HEK293 (cell line): ENCODE data around the gene CMIP.

Experiments
- CTCF ChIA-PET: fragments of 350-600 bp; formaldehyde crosslinking; extraction: SDS; loops from one replicate; lab custom pipeline; 2021; ENCODE audit warnings: antibody characterized with exemption; lab: Yijun Ruan, JAX
- POLR2A ChIA-PET: fragments of 300-600 bp; formaldehyde crosslinking; extraction: SDS; loops from one replicate; lab custom pipeline; 2020; ENCODE audit warnings: antibody characterized with exemption, inconsistent platforms; lab: Yijun Ruan, JAX
- H3K27ac ChIP-seq: fragments of 200-500 bp; sonication (Bioruptor generic); 2 replicates; pipeline ENCODE4 v1.5.1; 2014; ENCODE audit warnings: low read depth, low read length, control low read depth, inconsistent platforms; ENCODE audit errors: extremely low read depth
- H3K36me3 ChIP-seq, 2 experiments: fragments of 200-500 bp in 1 of 2; sonication (Bioruptor generic) in 1 of 2; 1 replicate in 1 of 2; 2 replicates in 1 of 2; pipeline ENCODE4 v1.5.1; 2014 to 2017; ENCODE audit warnings: inconsistent platforms in 2 of 2, low read length in 2 of 2; ENCODE audit not compliant: control insufficient read depth in 2 of 2, insufficient read depth in 1 of 2
- H3K4me1 ChIP-seq: fragments of 200-500 bp; sonication (Bioruptor generic); 2 replicates; pipeline ENCODE4 v1.5.1; 2014; ENCODE audit warnings: mild to moderate bottlenecking, low read length, inconsistent platforms; ENCODE audit not compliant: control insufficient read depth, insufficient read depth
- H3K4me3 ChIP-seq: 2 replicates; pipeline ENCODE4 v1.5.1; 2011; ENCODE audit warnings: low read depth, mild to moderate bottlenecking, control low read depth, low read length, moderate library complexity
- H3K9me3 ChIP-seq: fragments of 200-500 bp; sonication (Bioruptor generic); 2 replicates; pipeline ENCODE4 v1.5.1; 2014; ENCODE audit warnings: low read depth, low read length, inconsistent platforms; ENCODE audit not compliant: control insufficient read depth, insufficient read depth
- BCL11B ChIP-seq: fragments of 450-650 bp; formaldehyde crosslinking; IDR thresholded peaks from 2 replicates; pipeline ENCODE4 v1.5.1; 2016; ENCODE audit warnings: low read depth, missing biosample characterization, missing genetic modification characterization
- IKZF3 ChIP-seq: fragments of 450-650 bp; IDR thresholded peaks from 2 replicates; pipeline ENCODE4 v1.5.0; 2018; ENCODE audit warnings: missing biosample characterization, mild to moderate bottlenecking, missing genetic modification characterization, moderate library complexity
- MEIS1 ChIP-seq: sonication (generic); formaldehyde crosslinking; IDR thresholded peaks from 2 replicates; pipeline ENCODE4 v1.8.1; 2022; ENCODE audit warnings: missing genetic modification reagents, mild to moderate bottlenecking, borderline replicate concordance
- OVOL3 ChIP-seq: fragments of 450-650 bp; formaldehyde crosslinking; IDR thresholded peaks from 2 replicates; pipeline ENCODE4 v1.5.1; 2016; ENCODE audit warnings: missing biosample characterization, missing genetic modification characterization
- SALL2 ChIP-seq: fragments of 450-650 bp; formaldehyde crosslinking; IDR thresholded peaks from 2 replicates; pipeline ENCODE4 v1.5.0; 2017; ENCODE audit warnings: missing biosample characterization, mild to moderate bottlenecking, missing genetic modification characterization, borderline replicate concordance
- ZBTB1 ChIP-seq: fragments of 450-650 bp; formaldehyde crosslinking; IDR thresholded peaks from 2 replicates; pipeline ENCODE4 v1.5.1; 2016; ENCODE audit warnings: missing biosample characterization, missing genetic modification characterization
- ZNF112 ChIP-seq: fragments of 450-650 bp; formaldehyde crosslinking; IDR thresholded peaks from 2 replicates; pipeline ENCODE4 v1.5.0; 2017; ENCODE audit warnings: missing biosample characterization, missing genetic modification characterization
- ZNF121 ChIP-seq: fragments of 450-650 bp; formaldehyde crosslinking; IDR thresholded peaks from 2 replicates; pipeline ENCODE4 v1.5.1; 2016; ENCODE audit warnings: missing biosample characterization, missing genetic modification characterization
- ZNF132 ChIP-seq: fragments of 450-650 bp; formaldehyde crosslinking; IDR thresholded peaks from 2 replicates; pipeline ENCODE4 v1.5.1; 2017; ENCODE audit warnings: missing biosample characterization, missing genetic modification characterization, borderline replicate concordance
- ZNF175 ChIP-seq: fragments of 450-650 bp; formaldehyde crosslinking; IDR thresholded peaks from 2 replicates; pipeline ENCODE4 v1.5.1; 2016; ENCODE audit warnings: missing biosample characterization, missing genetic modification characterization
- ZNF433 ChIP-seq: fragments of 450-650 bp; formaldehyde crosslinking; IDR thresholded peaks from 2 replicates; pipeline ENCODE4 v1.5.1; 2016; ENCODE audit warnings: missing biosample characterization, missing genetic modification characterization, low read depth
- ZNF530 ChIP-seq: fragments of 450-650 bp; formaldehyde crosslinking; IDR thresholded peaks from 2 replicates; pipeline ENCODE4 v1.5.1; 2016; ENCODE audit warnings: low read depth, missing biosample characterization, missing genetic modification characterization
- ZNF560 ChIP-seq: fragments of 450-650 bp; formaldehyde crosslinking; IDR thresholded peaks from 2 replicates; pipeline ENCODE4 v1.5.1; 2017; ENCODE audit warnings: missing biosample characterization, missing genetic modification characterization, borderline replicate concordance
- ZNF585B ChIP-seq: fragments of 450-650 bp; formaldehyde crosslinking; IDR thresholded peaks from 2 replicates; pipeline ENCODE4 v1.5.1; 2016; ENCODE audit warnings: missing biosample characterization, missing genetic modification characterization
- ZNF600 ChIP-seq: fragments of 450-650 bp; formaldehyde crosslinking; IDR thresholded peaks from 2 replicates; pipeline ENCODE4 v1.5.1; 2016; ENCODE audit warnings: missing biosample characterization, missing genetic modification characterization
- ZNF624 ChIP-seq: fragments of 450-650 bp; formaldehyde crosslinking; IDR thresholded peaks from 2 replicates; pipeline ENCODE4 v1.5.1; 2017; ENCODE audit warnings: missing biosample characterization, missing genetic modification characterization
- ZNF654 ChIP-seq: fragments of 450-650 bp; formaldehyde crosslinking; IDR thresholded peaks from 2 replicates; pipeline ENCODE4 v1.5.1; 2016; ENCODE audit warnings: low read depth, missing biosample characterization, missing genetic modification characterization
- ZNF785 ChIP-seq: fragments of 450-650 bp; formaldehyde crosslinking; IDR thresholded peaks from 2 replicates; pipeline ENCODE4 v1.5.1; 2016; ENCODE audit warnings: missing biosample characterization, missing genetic modification characterization
- ZNF830 ChIP-seq: fragments of 450-650 bp; IDR thresholded peaks from 2 replicates; pipeline ENCODE4 v1.5.0; 2018; ENCODE audit warnings: missing biosample characterization, missing genetic modification characterization, low read depth, mild to moderate bottlenecking, moderate library complexity
- ZSCAN16 ChIP-seq: fragments of 450-650 bp; formaldehyde crosslinking; IDR thresholded peaks from 2 replicates; pipeline ENCODE4 v1.5.1; 2016; ENCODE audit warnings: missing biosample characterization, missing genetic modification characterization
- TF ChIP-seq, protein P1 (sequence below): fragments of 450-650 bp; formaldehyde crosslinking; IDR thresholded peaks from 2 replicates; pipeline ENCODE4 v1.5.1; 2017; ENCODE audit warnings: missing biosample characterization, missing genetic modification characterization
- TF ChIP-seq, protein P2 (sequence below): fragments of 450-650 bp; formaldehyde crosslinking; conservative IDR thresholded peaks from 2 replicates; pipeline ENCODE4 v1.5.1; 2016; ENCODE audit warnings: low read depth, missing biosample characterization, missing genetic modification characterization
- TF ChIP-seq, protein P3 (sequence below): fragments of 450-650 bp; formaldehyde crosslinking; IDR thresholded peaks from 2 replicates; pipeline ENCODE4 v1.5.1; 2016; ENCODE audit warnings: missing biosample characterization, missing genetic modification characterization
- TF ChIP-seq, protein P4 (sequence below): fragments of 450-650 bp; formaldehyde crosslinking; IDR thresholded peaks from 2 replicates; pipeline ENCODE4 v1.5.1; 2016; ENCODE audit warnings: missing biosample characterization, missing genetic modification characterization
- TF ChIP-seq, protein P5 (sequence below): fragments of 450-650 bp; formaldehyde crosslinking; IDR thresholded peaks from 2 replicates; pipeline ENCODE4 v1.5.1; 2016; ENCODE audit warnings: missing biosample characterization, missing genetic modification characterization

CMIP gene

DNA sequence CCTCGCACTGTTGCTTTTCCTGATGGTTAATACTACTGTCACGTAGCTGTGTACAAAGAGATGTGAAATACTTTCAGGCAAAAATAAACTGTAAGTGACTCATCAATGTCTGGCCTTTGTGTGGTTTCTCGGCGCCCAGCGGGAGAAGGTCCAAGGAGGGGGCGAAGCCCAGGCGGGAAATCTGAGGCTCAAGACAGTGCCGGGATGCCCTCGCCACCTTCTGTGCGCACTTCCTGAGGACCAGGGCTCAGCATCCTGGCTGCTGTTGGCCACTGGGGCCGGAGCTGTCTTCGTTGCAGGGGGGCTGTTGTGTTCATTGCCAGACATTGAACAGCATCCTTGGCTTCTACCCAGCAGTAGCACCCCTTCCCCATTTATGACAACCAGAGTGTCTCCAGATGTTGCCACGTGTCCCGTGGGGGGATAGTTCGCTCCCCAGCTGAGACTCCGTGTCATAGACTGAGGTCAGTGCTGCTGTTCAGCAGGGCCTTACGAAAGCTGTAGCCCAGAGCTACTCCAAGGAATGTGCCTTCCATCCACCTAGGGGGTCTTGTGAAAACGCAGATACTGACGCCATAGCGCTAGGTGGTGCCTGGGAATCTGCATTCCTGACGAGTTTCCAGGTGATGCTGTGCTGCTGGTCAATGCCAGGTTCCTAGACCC is 267.2 kb downstream of the CMIP start (continued):
- TF ChIP-seq, protein P1, sequence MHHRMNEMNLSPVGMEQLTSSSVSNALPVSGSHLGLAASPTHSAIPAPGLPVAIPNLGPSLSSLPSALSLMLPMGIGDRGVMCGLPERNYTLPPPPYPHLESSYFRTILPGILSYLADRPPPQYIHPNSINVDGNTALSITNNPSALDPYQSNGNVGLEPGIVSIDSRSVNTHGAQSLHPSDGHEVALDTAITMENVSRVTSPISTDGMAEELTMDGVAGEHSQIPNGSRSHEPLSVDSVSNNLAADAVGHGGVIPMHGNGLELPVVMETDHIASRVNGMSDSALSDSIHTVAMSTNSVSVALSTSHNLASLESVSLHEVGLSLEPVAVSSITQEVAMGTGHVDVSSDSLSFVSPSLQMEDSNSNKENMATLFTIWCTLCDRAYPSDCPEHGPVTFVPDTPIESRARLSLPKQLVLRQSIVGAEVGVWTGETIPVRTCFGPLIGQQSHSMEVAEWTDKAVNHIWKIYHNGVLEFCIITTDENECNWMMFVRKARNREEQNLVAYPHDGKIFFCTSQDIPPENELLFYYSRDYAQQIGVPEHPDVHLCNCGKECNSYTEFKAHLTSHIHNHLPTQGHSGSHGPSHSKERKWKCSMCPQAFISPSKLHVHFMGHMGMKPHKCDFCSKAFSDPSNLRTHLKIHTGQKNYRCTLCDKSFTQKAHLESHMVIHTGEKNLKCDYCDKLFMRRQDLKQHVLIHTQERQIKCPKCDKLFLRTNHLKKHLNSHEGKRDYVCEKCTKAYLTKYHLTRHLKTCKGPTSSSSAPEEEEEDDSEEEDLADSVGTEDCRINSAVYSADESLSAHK (tag by site-specific recombination): peak; percentile 96
- TF ChIP-seq ZNF132 (tag by site-specific recombination): no peak
- TF ChIP-seq SALL2 (tag by site-specific recombination): no peak
- no peak for TF ChIP-seq ZNF600 (tag by site-specific recombination)
- no peak for TF ChIP-seq ZNF530 (tag by site-specific recombination)
- TF ChIP-seq ZNF654 (tag by site-specific recombination): no peak
- TF ChIP-seq, protein P2, sequence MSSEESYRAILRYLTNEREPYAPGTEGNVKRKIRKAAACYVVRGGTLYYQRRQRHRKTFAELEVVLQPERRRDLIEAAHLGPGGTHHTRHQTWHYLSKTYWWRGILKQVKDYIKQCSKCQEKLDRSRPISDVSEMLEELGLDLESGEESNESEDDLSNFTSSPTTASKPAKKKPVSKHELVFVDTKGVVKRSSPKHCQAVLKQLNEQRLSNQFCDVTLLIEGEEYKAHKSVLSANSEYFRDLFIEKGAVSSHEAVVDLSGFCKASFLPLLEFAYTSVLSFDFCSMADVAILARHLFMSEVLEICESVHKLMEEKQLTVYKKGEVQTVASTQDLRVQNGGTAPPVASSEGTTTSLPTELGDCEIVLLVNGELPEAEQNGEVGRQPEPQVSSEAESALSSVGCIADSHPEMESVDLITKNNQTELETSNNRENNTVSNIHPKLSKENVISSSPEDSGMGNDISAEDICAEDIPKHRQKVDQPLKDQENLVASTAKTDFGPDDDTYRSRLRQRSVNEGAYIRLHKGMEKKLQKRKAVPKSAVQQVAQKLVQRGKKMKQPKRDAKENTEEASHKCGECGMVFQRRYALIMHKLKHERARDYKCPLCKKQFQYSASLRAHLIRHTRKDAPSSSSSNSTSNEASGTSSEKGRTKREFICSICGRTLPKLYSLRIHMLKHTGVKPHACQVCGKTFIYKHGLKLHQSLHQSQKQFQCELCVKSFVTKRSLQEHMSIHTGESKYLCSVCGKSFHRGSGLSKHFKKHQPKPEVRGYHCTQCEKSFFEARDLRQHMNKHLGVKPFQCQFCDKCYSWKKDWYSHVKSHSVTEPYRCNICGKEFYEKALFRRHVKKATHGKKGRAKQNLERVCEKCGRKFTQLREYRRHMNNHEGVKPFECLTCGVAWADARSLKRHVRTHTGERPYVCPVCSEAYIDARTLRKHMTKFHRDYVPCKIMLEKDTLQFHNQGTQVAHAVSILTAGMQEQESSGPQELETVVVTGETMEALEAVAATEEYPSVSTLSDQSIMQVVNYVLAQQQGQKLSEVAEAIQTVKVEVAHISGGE (tag by site-specific recombination): no peak
- TF ChIP-seq ZNF624: no peak
- TF ChIP-seq ZSCAN16: no peak
- no peak for TF ChIP-seq ZNF585B (tag by site-specific recombination)
- TF ChIP-seq, protein P3, sequence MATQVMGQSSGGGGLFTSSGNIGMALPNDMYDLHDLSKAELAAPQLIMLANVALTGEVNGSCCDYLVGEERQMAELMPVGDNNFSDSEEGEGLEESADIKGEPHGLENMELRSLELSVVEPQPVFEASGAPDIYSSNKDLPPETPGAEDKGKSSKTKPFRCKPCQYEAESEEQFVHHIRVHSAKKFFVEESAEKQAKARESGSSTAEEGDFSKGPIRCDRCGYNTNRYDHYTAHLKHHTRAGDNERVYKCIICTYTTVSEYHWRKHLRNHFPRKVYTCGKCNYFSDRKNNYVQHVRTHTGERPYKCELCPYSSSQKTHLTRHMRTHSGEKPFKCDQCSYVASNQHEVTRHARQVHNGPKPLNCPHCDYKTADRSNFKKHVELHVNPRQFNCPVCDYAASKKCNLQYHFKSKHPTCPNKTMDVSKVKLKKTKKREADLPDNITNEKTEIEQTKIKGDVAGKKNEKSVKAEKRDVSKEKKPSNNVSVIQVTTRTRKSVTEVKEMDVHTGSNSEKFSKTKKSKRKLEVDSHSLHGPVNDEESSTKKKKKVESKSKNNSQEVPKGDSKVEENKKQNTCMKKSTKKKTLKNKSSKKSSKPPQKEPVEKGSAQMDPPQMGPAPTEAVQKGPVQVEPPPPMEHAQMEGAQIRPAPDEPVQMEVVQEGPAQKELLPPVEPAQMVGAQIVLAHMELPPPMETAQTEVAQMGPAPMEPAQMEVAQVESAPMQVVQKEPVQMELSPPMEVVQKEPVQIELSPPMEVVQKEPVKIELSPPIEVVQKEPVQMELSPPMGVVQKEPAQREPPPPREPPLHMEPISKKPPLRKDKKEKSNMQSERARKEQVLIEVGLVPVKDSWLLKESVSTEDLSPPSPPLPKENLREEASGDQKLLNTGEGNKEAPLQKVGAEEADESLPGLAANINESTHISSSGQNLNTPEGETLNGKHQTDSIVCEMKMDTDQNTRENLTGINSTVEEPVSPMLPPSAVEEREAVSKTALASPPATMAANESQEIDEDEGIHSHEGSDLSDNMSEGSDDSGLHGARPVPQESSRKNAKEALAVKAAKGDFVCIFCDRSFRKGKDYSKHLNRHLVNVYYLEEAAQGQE: no peak
- TF ChIP-seq, protein P4, sequence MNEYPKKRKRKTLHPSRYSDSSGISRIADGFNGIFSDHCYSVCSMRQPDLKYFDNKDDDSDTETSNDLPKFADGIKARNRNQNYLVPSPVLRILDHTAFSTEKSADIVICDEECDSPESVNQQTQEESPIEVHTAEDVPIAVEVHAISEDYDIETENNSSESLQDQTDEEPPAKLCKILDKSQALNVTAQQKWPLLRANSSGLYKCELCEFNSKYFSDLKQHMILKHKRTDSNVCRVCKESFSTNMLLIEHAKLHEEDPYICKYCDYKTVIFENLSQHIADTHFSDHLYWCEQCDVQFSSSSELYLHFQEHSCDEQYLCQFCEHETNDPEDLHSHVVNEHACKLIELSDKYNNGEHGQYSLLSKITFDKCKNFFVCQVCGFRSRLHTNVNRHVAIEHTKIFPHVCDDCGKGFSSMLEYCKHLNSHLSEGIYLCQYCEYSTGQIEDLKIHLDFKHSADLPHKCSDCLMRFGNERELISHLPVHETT (tag by site-specific recombination): no peak
- TF ChIP-seq ZNF785: no peak
- no peak for TF ChIP-seq ZNF112 (tag by site-specific recombination)

DNA sequence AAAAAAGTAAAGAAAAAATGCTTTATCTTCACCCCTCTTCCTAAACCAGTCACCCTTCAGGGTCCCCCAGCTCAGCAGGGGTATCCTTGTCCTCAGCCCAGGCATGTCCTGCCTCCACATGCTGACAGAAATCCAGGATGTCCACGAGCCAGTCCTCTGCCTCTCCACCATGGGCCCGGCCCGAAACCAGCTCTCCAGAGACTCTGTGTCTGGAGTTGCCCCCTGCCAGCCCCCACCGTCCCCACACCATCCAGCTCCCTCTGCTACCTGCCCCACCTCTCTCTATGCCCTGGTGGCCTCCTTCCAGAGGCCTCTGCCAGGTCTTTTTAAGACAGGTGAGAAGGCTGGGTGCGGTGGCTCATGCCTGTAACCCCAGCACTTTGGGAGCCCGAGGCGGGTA is 268.1 kb downstream of the CMIP start:
- Histone ChIP-seq H3K9me3 (no peaks in the 10 kb centered on the region), H3K4me3 (no peak overlapping the region), H3K27ac (no peak overlapping the region), H3K4me1 (peaks cover 5% of the 10 kb centered on the region; the same call in 1 of the 2 replicates), H3K36me3 (peaks cover 0 to 12% of the 10 kb centered on the region in 2 experiments; a peak in 1 of 3 replicates)
- TF ChIP-seq ZNF830 (tag by site-specific recombination) (no peak), ZNF175 (no peak), ZBTB1 (tag by site-specific recombination) (no peak), ZNF560 (no peak), MEIS1 (no peak), ZNF433 (tag by site-specific recombination) (no peak), OVOL3 (tag by site-specific recombination) (no peak), IKZF3 (no peak), ZNF654 (tag by site-specific recombination) (no peak), BCL11B (no peak), ZNF121 (tag by site-specific recombination) (no peak)
- TF ChIP-seq, protein P5, sequence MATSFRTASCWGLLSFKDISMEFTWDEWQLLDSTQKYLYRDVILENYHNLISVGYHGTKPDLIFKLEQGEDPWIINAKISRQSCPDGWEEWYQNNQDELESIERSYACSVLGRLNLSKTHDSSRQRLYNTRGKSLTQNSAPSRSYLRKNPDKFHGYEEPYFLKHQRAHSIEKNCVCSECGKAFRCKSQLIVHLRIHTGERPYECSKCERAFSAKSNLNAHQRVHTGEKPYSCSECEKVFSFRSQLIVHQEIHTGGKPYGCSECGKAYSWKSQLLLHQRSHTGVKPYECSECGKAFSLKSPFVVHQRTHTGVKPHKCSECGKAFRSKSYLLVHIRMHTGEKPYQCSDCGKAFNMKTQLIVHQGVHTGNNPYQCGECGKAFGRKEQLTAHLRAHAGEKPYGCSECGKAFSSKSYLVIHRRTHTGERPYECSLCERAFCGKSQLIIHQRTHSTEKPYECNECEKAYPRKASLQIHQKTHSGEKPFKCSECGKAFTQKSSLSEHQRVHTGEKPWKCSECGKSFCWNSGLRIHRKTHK (tag by site-specific recombination): no peak
- ChIA-PET POLR2A (no interaction called here), CTCF (interaction anchor here (1.1 to 1.5 kb wide), 2 partner anchors 16 to 17 kb away, joined by 4 to 5 read pairs; no protein-coding TSS in a partner anchor)
